Vagina (tissue), 2 donors: ENCODE results near the gene BICDL2.
A peak's percentile ranks its signal among the peaks of the same experiment; 100 is the strongest.

ENCODE experiments used
- CTCF ChIP-seq, 3 experiments: fragments of 450-650 bp in 2 of 3; fragments of 200-600 bp in 1 of 3; sonication (generic) in 1 of 3; IDR thresholded peaks; one replicate each; pipeline ENCODE4 v1.5.1; 2017 to 2019; ENCODE audit warnings: antibody characterized with exemption in 3 of 3, mild to moderate bottlenecking in 2 of 3, moderate library complexity in 2 of 3
- POLR2A ChIP-seq, 2 donors: fragments of 450-650 bp; IDR thresholded peaks; one replicate each; pipeline ENCODE4 v1.6.1; 2017; ENCODE audit warnings: antibody characterized with exemption in 2 of 2, mild to moderate bottlenecking in 2 of 2, moderate library complexity in 2 of 2

- TF ChIP-seq CTCF (IDR thresholded peaks at IDR 0.05) (no peak), POLR2A (IDR thresholded peaks at IDR 0.05) (peak in 1 of 2 donors; percentile 89)
Observed at GRCh38 chr16:2980227-2981176, 56.2 kb downstream of the BICDL2 start, which contains the start of gene PKMYT1.
